A549 (cell line): ENCODE data around the gene EML5.

ENCODE experiments used
- CTCF ChIP-seq: fragments of >200 bp; sonication (Bioruptor Twin); formaldehyde crosslinking; IDR thresholded peaks from 3 replicates; pipeline ENCODE4 v1.5.1; 2016
- EP300 ChIP-seq, 2 experiments: fragments of >200 bp; sonication (Bioruptor Twin); formaldehyde crosslinking; IDR thresholded peaks; 2 replicates in 1 of 2; 3 replicates in 1 of 2; pipeline ENCODE4 v1.6.1; 2016 to 2017
- MAX ChIP-seq: IDR thresholded peaks from 2 replicates; pipeline ENCODE4 v1.6.1; 2012
- POLR2A ChIP-seq: IDR thresholded peaks from 2 replicates; pipeline ENCODE4 v1.6.1; 2012; ENCODE audit warnings: mild to moderate bottlenecking, low read length
- USF2 ChIP-seq: fragments of 450-650 bp; IDR thresholded peaks from 2 replicates; pipeline ENCODE4 v1.6.1; 2014; ENCODE audit warnings: antibody characterized with exemption

- TF ChIP-seq EP300 (IDR thresholded peaks at IDR 0.05) = no peak
- no peak for TF ChIP-seq POLR2A
- no peak for TF ChIP-seq CTCF
- no peak for TF ChIP-seq USF2
- TF ChIP-seq MAX = no peak
Measured at GRCh38 chr14:88753873-88754272, 38.9 kb downstream of the EML5 start.
